OCI-LY7 (cell line): ENCODE results near the gene PLCG1.

Experiments used
- CTCF ChIP-seq: fragments of 200-600 bp; sonication (generic); conservative IDR thresholded peaks from 2 replicates; pipeline ENCODE4 v1.5.1; 2014; ENCODE audit warnings: mild to moderate bottlenecking, antibody characterized with exemption, low read length, moderate library complexity, mixed read lengths
- EZH2phosphoT487 ChIP-seq: fragments of 200-600 bp; sonication (generic); IDR thresholded peaks from 2 replicates; pipeline ENCODE4 v1.6.1; 2018; ENCODE audit warnings: low read depth, borderline replicate concordance, mild to moderate bottlenecking, mixed run types, antibody characterized with exemption, low read length, moderate library complexity, mixed read lengths

GRCh38 chr20:41213150-41213820 is 75.9 kb downstream of the PLCG1 start:
- TF ChIP-seq CTCF (no peak), EZH2phosphoT487 (no peak)
